Endodermal cell (in vitro differentiated cells): ENCODE results near the gene CEMIP2. TPM values are rescaled to one million over a fixed set of nuclear protein-coding genes. Genes with fewer than 3 reads are reported as not detected.

Source experiments
- DNase-seq: peaks from one replicate; pipeline ENCODE4 v3.0.0-alpha.2; 2017
- H3K27ac ChIP-seq: 2 replicates; pipeline ENCODE4 v1.5.1; 2013; ENCODE audit warnings: mild to moderate bottlenecking, low read depth, low read length, moderate library complexity
- H3K27me3 ChIP-seq: 2 replicates; pipeline ENCODE4 v1.6.1; 2013; ENCODE audit warnings: mild to moderate bottlenecking, low read length, moderate library complexity; ENCODE audit not compliant: insufficient read depth, control insufficient read depth, poor library complexity, severe bottlenecking
- H3K36me3 ChIP-seq: 2 replicates; pipeline ENCODE4 v1.7.0; 2013; ENCODE audit warnings: mild to moderate bottlenecking, low read length, moderate library complexity; ENCODE audit not compliant: control insufficient read depth, insufficient read depth
- H3K4me1 ChIP-seq: one replicate; pipeline ENCODE4 v1.7.0; 2013; ENCODE audit warnings: low read length; ENCODE audit not compliant: control insufficient read depth, insufficient read depth
- H3K4me3 ChIP-seq: 2 replicates; pipeline ENCODE4 v1.5.1; 2013; ENCODE audit warnings: mild to moderate bottlenecking, low read length, moderate library complexity
- H3K9ac ChIP-seq: 2 replicates; pipeline ENCODE4 v1.6.1; 2013; ENCODE audit warnings: mild to moderate bottlenecking, low read length, moderate library complexity; ENCODE audit not compliant: poor library complexity, severe bottlenecking; ENCODE audit errors: extremely low read depth
- H3K9me3 ChIP-seq: 2 replicates; pipeline ENCODE4 v1.6.1; 2013; ENCODE audit warnings: mild to moderate bottlenecking, low read length, moderate library complexity; ENCODE audit not compliant: control insufficient read depth
- H3K27ac Mint-ChIP-seq: 2 replicates; pipeline ENCODE4 v1.8.0; 2020; ENCODE audit warnings: mixed read lengths
- H3K27me3 Mint-ChIP-seq: 2 replicates; pipeline ENCODE4 v1.8.0; 2021; ENCODE audit warnings: mild to moderate bottlenecking, mixed read lengths; ENCODE audit not compliant: insufficient read depth
- H3K36me3 Mint-ChIP-seq: 2 replicates; pipeline ENCODE4 v1.8.0; 2020; ENCODE audit warnings: low read depth, mixed read lengths
- H3K4me1 Mint-ChIP-seq: 2 replicates; pipeline ENCODE4 v1.8.0; 2020; ENCODE audit warnings: mixed read lengths
- H3K4me3 Mint-ChIP-seq: 2 replicates; pipeline ENCODE4 v1.8.0; 2020; ENCODE audit warnings: mild to moderate bottlenecking, moderate library complexity, mixed read lengths
- H3K9me3 Mint-ChIP-seq: 2 replicates; pipeline ENCODE4 v1.8.0; 2020; ENCODE audit warnings: mild to moderate bottlenecking, mixed read lengths
- WGBS, 2 experiments: methylation state at CpG; one replicate each; pipeline versions ENCODE4 v1.1.5 to v1.1.7; 2013; ENCODE audit warnings: missing lambda C conversion rate in 2 of 2, mixed read lengths in 1 of 2; ENCODE audit not compliant: insufficient coverage in 1 of 2, insufficient read length in 1 of 2; 5-methylcytosine and 5-hydroxymethylcytosine counted together
- total RNA-seq, 2 donors: library from RNA; stranded (reverse); fragmentation: NEBNext Ultra II Directional in 1 of 2; extraction: Animal tissue kit (Norgen Biotek cat#: 25700) in 1 of 2; gene quantifications; 2 replicates in 1 of 2; 3 replicates in 1 of 2; pipeline ENCODE4 v1.2.1, GENCODE V29; 2021
- TF ChIP-seq, protein P1 (sequence below): fragments of 200-600 bp; sonication (generic); conservative IDR thresholded peaks from 2 replicates; pipeline ENCODE4 v1.5.0; 2021; ENCODE audit warnings: antibody characterized with exemption, mild to moderate bottlenecking

Gene CEMIP2
- total RNA-seq, 2 donors from 2014 or later, result 57.9 to 70.1 TPM

DNA sequence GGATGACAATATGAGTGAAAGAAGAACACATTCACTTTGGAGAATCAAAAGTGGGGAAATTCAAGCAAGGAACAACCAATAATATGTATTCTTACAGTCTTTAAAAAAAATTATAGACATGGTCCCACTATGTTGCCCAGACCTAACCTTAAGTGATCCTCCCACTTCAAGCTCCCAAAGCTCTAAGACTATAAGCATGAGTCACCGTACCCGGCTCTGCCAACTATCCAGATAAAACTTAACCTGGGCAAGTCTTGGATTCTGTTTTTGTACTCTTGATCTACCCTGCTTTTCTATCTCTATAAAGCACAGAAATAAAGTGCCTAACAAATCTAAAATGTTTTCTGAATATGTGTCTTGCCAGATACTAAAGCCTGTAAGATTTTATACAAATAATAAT lies 30.9 kb downstream of the CEMIP2 start:
- H3K27ac ChIP-seq, result no peak overlapping the region

DNA sequence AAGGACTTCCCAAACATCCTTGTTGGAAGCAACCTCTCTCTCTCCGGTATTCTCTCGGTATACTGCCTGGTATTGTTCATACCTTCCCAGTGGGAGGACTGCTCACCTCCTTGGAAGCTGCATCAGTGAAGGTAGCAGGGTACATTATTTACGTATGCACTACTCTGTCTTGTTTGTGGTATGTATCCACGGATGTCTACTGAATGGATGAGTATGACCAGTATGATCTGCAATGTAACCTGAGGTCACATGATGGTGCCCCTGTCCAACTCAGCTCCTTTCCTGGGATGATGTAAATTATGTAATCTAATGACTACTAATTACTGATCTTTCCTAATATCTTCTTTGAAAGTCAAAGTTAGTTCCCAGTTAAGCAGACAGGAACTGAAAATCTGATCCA lies 32.1 kb downstream of the CEMIP2 start:
- no peak overlapping the region for H3K4me3 Mint-ChIP-seq
- Histone ChIP-seq H3K4me3 (no peak overlapping the region), H3K9ac (no peak overlapping the region), H3K36me3 (peaks cover 58% of the 10 kb centered on the region), H3K27me3 (no peaks in the 10 kb centered on the region), H3K27ac (no peak overlapping the region), H3K9me3 (no peaks in the 10 kb centered on the region), H3K4me1 (no peaks in the 10 kb centered on the region)
- TF ChIP-seq, protein P1, sequence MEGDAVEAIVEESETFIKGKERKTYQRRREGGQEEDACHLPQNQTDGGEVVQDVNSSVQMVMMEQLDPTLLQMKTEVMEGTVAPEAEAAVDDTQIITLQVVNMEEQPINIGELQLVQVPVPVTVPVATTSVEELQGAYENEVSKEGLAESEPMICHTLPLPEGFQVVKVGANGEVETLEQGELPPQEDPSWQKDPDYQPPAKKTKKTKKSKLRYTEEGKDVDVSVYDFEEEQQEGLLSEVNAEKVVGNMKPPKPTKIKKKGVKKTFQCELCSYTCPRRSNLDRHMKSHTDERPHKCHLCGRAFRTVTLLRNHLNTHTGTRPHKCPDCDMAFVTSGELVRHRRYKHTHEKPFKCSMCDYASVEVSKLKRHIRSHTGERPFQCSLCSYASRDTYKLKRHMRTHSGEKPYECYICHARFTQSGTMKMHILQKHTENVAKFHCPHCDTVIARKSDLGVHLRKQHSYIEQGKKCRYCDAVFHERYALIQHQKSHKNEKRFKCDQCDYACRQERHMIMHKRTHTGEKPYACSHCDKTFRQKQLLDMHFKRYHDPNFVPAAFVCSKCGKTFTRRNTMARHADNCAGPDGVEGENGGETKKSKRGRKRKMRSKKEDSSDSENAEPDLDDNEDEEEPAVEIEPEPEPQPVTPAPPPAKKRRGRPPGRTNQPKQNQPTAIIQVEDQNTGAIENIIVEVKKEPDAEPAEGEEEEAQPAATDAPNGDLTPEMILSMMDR, result no peak
- no peaks in the 10 kb centered on the region for H3K9me3 Mint-ChIP-seq
- H3K27ac Mint-ChIP-seq, result no peak overlapping the region
- H3K27me3 Mint-ChIP-seq, result no peaks in the 10 kb centered on the region
- H3K36me3 Mint-ChIP-seq, result peaks cover 66% of the 10 kb centered on the region
- no peak for DNase-seq
- H3K4me1 Mint-ChIP-seq, result peaks cover 10% of the 10 kb centered on the region
- WGBS, 2 experiments, result 88 to 94% methylated on average over 3 to 4 of the region's 4 CpGs

More for the DNA sequence above, 30.9 kb downstream of the CEMIP2 start:
- Histone ChIP-seq H3K4me1 (peaks cover 4% of the 10 kb centered on the region), H3K9ac (no peak overlapping the region), H3K36me3 (peaks cover 52% of the 10 kb centered on the region), H3K4me3 (no peak overlapping the region), H3K9me3 (no peaks in the 10 kb centered on the region), H3K27me3 (no peaks in the 10 kb centered on the region)
- Mint-ChIP-seq H3K36me3 (peaks cover 64% of the 10 kb centered on the region), H3K27ac (no peak overlapping the region), H3K27me3 (no peaks in the 10 kb centered on the region), H3K4me1 (peaks cover 16% of the 10 kb centered on the region), H3K9me3 (no peaks in the 10 kb centered on the region), H3K4me3 (no peak overlapping the region)
- DNase-seq, result no peak
- TF ChIP-seq, protein P1, result no peak
- 93 to 96% methylated on average over 2 of the region's 2 CpGs for WGBS, 2 experiments

DNA sequence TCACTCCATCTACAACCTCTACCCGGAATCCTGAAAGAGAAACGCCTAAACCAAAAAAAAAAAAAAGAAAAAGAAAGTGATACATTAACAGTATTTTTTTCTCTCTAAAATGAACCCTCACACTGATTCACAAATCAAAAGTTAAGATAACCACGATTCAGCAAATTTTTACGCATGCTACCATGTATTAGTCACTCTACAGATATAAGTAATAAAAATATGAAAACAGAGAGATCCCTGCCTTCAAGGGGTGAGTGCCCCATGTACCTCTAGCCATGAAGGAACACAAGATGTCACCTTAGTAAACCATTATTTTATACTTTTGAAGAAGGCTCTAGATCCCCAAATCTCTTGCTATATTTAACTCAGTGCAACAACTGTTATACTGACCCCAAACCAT lies 33.4 kb downstream of the CEMIP2 start:
- no peak overlapping the region for H3K4me3 Mint-ChIP-seq
- H3K9me3 Mint-ChIP-seq, result no peaks in the 10 kb centered on the region
- H3K36me3 Mint-ChIP-seq, result peaks cover 63% of the 10 kb centered on the region
- H3K4me1 Mint-ChIP-seq, result peaks cover 5% of the 10 kb centered on the region
- H3K9me3 ChIP-seq, result no peaks in the 10 kb centered on the region
- no peak for DNase-seq
- H3K9ac ChIP-seq, result no peak overlapping the region
- H3K27ac ChIP-seq, result no peak overlapping the region
- TF ChIP-seq, protein P1, result no peak
- no peaks in the 10 kb centered on the region for H3K27me3 ChIP-seq
- no peaks in the 10 kb centered on the region for H3K4me1 ChIP-seq
- no peak overlapping the region for H3K27ac Mint-ChIP-seq
- no peak overlapping the region for H3K4me3 ChIP-seq
- no peaks in the 10 kb centered on the region for H3K27me3 Mint-ChIP-seq
- H3K36me3 ChIP-seq, result peaks cover 70% of the 10 kb centered on the region
- 80 to 91% methylated on average over 1 to 3 of the region's 4 CpGs for WGBS, 2 experiments
